ENCODE results near the gene SLC5A1.

GRCh38 chr22:32000181-32000580 lies 42.9 kb upstream of the SLC5A1 start:
- TF ChIP-seq EZH2phosphoT487 (IDR thresholded peaks at IDR 0.05) = no peak
- no peak for TF ChIP-seq CTCF (IDR thresholded peaks at IDR 0.05)

All from neural progenitor cell (in vitro differentiated cells).